ENCODE data around the gene CTCF. TPM values are rescaled to one million over a fixed set of nuclear protein-coding genes. Genes with fewer than 3 reads are reported as not detected.

The CTCF gene
- polyA plus RNA-seq, 1 experiment: 24.4 TPM

- TF ChIP-seq, protein P1, sequence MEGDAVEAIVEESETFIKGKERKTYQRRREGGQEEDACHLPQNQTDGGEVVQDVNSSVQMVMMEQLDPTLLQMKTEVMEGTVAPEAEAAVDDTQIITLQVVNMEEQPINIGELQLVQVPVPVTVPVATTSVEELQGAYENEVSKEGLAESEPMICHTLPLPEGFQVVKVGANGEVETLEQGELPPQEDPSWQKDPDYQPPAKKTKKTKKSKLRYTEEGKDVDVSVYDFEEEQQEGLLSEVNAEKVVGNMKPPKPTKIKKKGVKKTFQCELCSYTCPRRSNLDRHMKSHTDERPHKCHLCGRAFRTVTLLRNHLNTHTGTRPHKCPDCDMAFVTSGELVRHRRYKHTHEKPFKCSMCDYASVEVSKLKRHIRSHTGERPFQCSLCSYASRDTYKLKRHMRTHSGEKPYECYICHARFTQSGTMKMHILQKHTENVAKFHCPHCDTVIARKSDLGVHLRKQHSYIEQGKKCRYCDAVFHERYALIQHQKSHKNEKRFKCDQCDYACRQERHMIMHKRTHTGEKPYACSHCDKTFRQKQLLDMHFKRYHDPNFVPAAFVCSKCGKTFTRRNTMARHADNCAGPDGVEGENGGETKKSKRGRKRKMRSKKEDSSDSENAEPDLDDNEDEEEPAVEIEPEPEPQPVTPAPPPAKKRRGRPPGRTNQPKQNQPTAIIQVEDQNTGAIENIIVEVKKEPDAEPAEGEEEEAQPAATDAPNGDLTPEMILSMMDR (IDR thresholded peaks at IDR 0.05; ENCODE audit: low read depth, low read length): no peak
- no peaks in the 10 kb centered on the region for H3K27me3 ChIP-seq (ENCODE audit: control insufficient read depth, insufficient read depth, low read length)
- peak overlapping the region; percentile 64 for H3K4me3 ChIP-seq (ENCODE audit: low read depth, low read length)
- H3K9me3 ChIP-seq (ENCODE audit: control insufficient read depth, insufficient read depth, low read length): no peaks in the 10 kb centered on the region
- DNase-seq (ENCODE audit: low read depth, low spot score): no peak
- ChIA-PET POLR2A (interaction anchor here (1.1 kb wide), 1 partner anchor 144 kb away, joined by 3 read pairs; no protein-coding TSS in a partner anchor), CTCF (interaction anchor here (0.6 to 11.4 kb wide), 4 partner anchors 103 to 228 kb away, joined by 3 to 181 read pairs (median 18); partner anchors contain the start of genes CTCF and PSKH1)
- H3K27ac ChIP-seq (ENCODE audit: low read depth, low read length): no peak overlapping the region
These were observed 103.3 kb downstream of the CTCF start for GRCh38 chr16:67665598-67665997.

DNA sequence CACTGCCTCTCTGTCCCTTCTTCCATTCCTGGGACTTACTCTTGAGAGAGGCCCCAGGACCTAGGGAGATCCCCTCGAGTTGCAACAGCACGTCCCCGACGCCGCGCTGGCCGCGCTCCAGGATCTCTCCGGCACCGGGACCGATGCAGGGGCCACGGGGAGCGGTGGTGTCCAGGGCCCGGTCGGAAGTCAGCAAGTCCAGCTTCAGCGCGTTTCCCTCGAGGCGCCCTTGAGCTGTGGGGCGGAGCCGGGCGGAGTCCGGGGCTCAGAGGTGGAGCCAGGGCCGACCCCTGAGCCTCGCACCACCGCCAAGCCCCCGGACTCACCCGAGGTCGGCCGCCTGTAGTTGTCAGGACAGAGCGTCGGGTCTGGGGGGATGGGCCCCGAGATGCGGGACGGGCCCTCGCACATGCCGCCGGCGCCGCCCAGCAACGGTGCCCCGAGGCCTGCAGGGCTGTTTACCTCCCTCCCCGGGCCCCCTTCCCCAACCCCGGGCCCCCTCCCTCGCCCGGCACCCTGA, 103.8 kb downstream of the CTCF start:
- Histone ChIP-seq H3K9me3 (ENCODE audit: control insufficient read depth, insufficient read depth, low read length) (no peaks in the 10 kb centered on the region), H3K27ac (ENCODE audit: low read depth, low read length) (no peak overlapping the region), H3K4me3 (ENCODE audit: low read depth, low read length) (peak overlapping the region; percentile 64), H3K27me3 (ENCODE audit: control insufficient read depth, insufficient read depth, low read length) (no peaks in the 10 kb centered on the region)
- no peak for DNase-seq (ENCODE audit: low read depth, low spot score)
- ChIA-PET POLR2A (interaction anchor here (1.1 kb wide), 1 partner anchor 145 kb away, joined by 3 read pairs; no protein-coding TSS in a partner anchor), CTCF (interaction anchor here (0.6 to 11.4 kb wide), 5 partner anchors 104 to 227 kb away, joined by 3 to 181 read pairs (median 29); partner anchors contain the start of genes CTCF and PSKH1)
- TF ChIP-seq, protein P1 (IDR thresholded peaks at IDR 0.05; ENCODE audit: low read depth, low read length): no peak

GRCh38 chr16:67666559-67667452, 104.5 kb downstream of the CTCF start, which contains the start of the genes C16orf86 and ENKD1:
Gene C16orf86, plus strand, starts transcription at chr16:67666814. Its CDS starts 157 bp downstream, at chr16:67666971.
Gene ENKD1, minus strand, starts transcription at chr16:67666750. Its CDS starts 308 bp downstream, at chr16:67666442.
- H3K9me3 ChIP-seq (ENCODE audit: control insufficient read depth, insufficient read depth, low read length): no peaks in the 10 kb centered on the region
- peak within 1 kb of the TSS; percentile 64 for H3K4me3 ChIP-seq (ENCODE audit: low read depth, low read length)
- peak within 1 kb of the TSS; percentile 57 for H3K27ac ChIP-seq (ENCODE audit: low read depth, low read length)
- POLR2A ChIA-PET: interaction anchor here (1.1 to 1.2 kb wide), 2 partner anchors 146 kb away, joined by 3 read pairs; no protein-coding TSS in a partner anchor
- H3K27me3 ChIP-seq (ENCODE audit: control insufficient read depth, insufficient read depth, low read length): no peaks in the 10 kb centered on the region
- CTCF ChIA-PET: interaction anchor here (0.6 to 11.4 kb wide), 13 partner anchors 8 to 221 kb away, joined by 3 to 181 read pairs (median 4); partner anchors contain the start of gene CTCF
- TF ChIP-seq, protein P1 (IDR thresholded peaks at IDR 0.05; ENCODE audit: low read depth, low read length): no peak
- DNase-seq (ENCODE audit: low read depth, low spot score): no peak

- CTCF ChIA-PET: interaction anchor here (0.6 to 11.4 kb wide), 13 partner anchors 8 to 220 kb away, joined by 3 to 181 read pairs (median 4); partner anchors contain the start of gene CTCF
- TF ChIP-seq, protein P1 (IDR thresholded peaks at IDR 0.05; ENCODE audit: low read depth, low read length): no peak
These were observed 105.1 kb downstream of the CTCF start for GRCh38 chr16:67667453-67667816.

More at GRCh38 chr16:67667453-67667816, 105.1 kb downstream of the CTCF start:
- POLR2A ChIA-PET: interaction anchor here (1.2 kb wide), 1 partner anchor 146 kb away, joined by 3 read pairs; no protein-coding TSS in a partner anchor
- no peaks in the 10 kb centered on the region for H3K27me3 ChIP-seq (ENCODE audit: control insufficient read depth, insufficient read depth, low read length)
- H3K9me3 ChIP-seq (ENCODE audit: control insufficient read depth, insufficient read depth, low read length): no peaks in the 10 kb centered on the region
- no peak overlapping the region for H3K4me3 ChIP-seq (ENCODE audit: low read depth, low read length)
- DNase-seq (ENCODE audit: low read depth, low spot score): no peak
- peak overlapping the region; percentile 57 for H3K27ac ChIP-seq (ENCODE audit: low read depth, low read length)
